ENCODE data around the gene SCAF11.

The SCAF11 gene

DNA sequence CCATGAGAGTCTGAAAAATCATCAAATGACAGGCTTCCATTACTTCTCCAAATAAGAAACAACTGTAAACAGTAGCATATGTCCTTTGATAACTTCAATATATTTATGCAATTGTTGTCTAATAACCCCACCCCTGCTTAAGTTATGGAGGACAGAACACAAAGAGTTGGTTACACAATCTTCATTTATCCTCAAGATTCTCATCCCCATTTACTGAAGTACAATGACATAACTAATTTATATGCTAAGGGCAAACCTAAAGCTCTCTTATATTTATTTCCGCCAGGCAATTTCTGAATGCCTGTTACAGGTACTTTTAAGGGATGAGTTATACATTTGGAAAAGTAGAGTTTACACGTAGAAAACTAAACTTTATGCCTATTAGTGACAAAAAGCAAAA, 12.3 kb downstream of the SCAF11 start:
- no peak for DNase-seq (ENCODE audit: low read depth in 2 of 2)

DNA sequence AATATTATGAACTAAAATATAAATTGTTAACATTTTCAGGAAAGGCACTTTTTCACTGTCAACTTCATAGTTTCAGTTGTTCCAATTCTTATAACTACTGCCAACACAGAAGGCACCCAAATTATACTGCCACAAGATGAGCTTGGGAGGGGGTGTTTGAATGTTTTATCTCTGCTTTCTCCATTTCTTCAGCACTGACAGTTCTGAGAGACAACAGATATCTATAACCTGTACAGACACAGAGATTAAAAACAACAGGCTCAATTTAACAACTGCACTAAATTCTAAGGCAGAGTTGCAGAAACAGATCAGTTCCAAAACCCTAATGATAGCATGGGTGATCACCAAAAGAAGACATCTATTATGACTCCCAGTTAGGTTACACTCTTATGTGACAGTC, 12.8 kb downstream of the SCAF11 start:
- no peak for DNase-seq (ENCODE audit: low read depth in 2 of 2)

DNA sequence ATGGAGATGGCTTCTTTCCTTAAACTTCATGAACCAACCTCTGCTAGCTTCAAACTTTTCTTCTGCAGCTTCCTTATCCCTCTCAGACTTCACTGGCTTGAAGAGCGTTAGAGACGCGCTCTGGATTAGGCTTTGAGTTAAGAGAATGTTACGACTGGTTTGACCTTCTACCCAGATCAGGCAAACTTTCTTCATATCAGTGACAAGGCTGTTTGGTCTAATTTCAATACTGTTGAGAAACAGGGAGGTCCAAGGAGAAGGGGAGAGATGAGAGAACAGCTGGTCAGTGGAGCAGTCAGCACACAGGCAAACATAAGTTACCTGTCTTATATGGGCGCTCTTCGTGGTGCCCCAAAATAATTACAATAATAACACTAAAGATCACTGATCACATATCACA, 14.9 kb downstream of the SCAF11 start:
- DNase-seq (ENCODE audit: low read depth in 2 of 2): no peak

DNA sequence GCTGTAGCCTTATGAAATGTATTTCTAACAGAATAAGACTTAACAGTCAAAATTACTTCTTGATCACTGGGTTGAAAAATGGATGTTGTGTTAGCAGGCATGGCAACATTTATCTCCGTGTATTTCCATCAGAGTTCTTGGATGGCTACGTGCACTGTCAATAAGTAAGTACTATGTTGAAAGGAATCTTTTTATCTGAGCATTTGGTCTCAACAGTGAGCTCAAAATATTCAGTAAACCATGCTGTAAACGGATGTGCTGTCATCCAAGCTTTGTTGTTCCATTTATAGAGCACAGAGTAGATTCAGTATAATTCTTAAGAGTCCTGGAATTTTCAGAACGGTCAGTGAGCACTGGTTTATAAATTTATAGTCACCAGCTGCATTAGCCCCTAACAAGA, 15.5 kb downstream of the SCAF11 start:
- no peak for DNase-seq (ENCODE audit: low read depth in 2 of 2)

DNA sequence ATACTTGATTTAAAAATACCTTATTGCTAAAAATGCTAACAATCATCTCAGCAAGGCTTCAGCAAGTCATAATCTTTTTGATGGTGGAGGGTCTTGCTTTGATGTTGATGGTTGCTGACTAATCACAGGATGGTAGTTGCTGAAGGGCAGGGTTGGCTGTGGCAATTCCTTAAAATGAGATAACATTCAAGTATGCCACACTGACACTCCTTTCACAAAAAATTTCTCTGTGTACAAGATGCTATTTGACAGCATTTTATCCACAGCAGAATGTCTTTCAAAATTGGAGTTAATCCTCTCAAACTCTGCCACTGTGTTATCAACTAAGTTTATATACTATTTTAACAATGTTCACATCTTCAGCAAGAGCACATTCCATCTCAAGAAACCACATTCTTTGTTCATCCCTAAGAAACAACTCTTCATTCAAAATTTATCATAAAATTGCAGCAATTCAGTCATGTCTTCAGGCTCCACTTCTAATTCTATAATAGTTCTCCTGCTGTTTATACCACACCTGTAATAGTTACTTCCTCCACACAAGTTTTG, 16.1 kb downstream of the SCAF11 start:
- no peak for DNase-seq (ENCODE audit: low read depth in 2 of 2)

DNA sequence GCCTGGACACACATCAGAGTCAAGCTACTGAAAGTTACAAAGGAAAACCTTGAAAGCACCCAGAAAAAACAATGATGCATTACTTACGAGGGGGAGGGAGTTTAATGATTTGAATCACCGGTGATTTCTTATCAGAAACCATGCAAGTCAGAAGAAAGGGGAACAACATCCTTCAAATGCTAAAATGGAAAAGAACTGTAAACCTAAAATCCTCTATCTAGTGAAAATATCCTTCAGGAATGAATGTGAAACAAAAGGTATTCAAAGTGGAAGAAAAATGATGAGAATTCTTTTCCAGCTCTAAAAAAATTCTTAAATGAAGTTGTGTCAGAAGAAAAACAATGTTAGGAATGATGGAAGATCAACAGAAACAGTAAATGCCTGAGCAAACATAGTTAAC, 16.8 kb downstream of the SCAF11 start:
- no peak for DNase-seq (ENCODE audit: low read depth in 2 of 2)

DNA sequence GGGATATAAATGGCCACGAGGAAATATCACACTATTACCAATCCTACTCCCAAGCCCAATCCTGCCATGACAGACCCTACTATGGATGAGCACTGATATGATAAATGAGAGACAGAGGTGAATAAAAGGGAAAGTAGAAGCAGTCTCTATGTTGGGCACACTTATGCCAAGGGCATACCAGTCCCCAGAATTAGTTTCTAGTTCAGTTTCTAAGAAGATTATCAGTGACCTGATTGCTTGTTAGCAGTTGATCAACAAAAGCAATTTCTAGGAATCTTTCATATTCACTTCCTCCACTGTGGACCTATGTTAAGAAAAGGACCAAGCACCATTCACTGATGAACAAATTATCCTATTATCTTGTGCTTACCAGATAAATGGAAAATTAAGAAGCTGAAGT, 20.0 kb downstream of the SCAF11 start:
- no peak for DNase-seq (ENCODE audit: low read depth in 2 of 2)

DNA sequence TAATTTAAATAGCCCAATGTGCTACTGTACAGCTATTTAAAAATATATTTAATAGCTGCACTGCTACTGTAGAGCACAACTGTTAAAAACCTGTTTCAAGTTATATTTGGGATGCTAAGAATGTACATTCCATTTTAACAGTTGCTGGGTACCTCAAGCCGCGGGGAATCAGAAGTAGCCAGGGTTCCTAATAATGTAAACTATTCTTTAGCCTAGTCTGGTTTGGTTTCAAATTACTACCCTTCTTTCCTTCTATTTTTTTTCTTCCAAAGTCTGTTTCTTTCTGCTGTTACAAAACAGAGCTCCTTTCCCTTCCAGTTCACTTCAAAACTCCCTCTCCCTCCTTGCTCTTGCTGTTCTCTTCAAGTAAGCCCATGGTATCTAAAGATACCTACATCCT, 21.3 kb downstream of the SCAF11 start:
- DNase-seq (ENCODE audit: low read depth in 2 of 2): no peak

DNA sequence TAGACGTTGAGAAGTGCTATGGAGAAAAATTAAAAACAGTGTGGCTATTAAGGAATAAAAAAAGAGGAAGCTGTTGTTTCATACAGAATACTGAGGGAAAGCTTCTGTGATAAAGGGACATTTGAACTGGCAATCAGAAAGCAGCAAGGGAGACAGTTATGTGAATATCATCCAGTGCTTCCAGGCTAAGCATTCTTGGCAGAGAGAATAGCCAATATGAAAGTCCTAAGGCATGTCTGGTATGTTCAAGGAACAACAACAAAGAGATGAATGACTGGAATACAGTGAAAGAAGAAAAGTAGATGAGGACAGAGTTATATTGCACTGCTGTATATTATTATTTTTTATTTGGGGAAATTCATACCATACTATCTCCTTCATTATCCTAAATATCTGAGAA, 23.9 kb downstream of the SCAF11 start:
- DNase-seq (ENCODE audit: low read depth in 2 of 2): no peak

DNA sequence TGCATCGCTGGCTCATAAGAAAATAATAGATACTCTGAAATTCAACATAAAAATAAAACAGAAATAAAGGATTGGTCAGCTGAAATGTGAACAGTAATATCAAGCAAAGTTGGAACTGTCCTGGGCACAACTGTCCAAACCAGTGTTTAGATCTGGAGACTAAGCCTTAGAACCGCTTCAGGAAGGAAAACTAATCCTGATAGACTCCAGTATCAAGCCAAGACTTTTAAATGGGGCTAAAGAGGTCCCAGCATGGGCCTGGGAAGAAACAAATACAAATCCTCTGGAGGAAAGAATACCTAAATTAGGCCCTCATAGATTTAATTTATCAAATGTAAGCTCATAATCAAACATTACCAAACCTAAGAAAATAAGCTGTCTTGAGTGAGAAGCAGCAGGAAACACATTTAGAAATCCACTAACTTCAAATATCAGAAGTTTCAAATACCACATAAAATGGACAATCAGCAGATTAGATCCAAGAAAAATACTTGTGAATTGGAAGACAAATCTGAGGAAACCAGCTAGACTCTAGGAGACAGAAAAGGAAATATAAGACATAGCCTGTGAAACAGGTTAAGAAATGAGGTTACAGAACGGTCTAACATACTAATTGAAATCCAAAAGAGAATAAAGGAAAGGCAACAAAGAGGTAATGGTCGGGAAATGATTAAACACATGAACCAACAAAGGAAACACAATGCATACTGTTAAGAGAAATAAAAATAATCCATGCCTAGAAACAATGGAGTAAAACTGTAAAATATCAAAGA, 27.6 kb downstream of the SCAF11 start:
- DNase-seq (ENCODE audit: low read depth in 2 of 2): no peak

DNA sequence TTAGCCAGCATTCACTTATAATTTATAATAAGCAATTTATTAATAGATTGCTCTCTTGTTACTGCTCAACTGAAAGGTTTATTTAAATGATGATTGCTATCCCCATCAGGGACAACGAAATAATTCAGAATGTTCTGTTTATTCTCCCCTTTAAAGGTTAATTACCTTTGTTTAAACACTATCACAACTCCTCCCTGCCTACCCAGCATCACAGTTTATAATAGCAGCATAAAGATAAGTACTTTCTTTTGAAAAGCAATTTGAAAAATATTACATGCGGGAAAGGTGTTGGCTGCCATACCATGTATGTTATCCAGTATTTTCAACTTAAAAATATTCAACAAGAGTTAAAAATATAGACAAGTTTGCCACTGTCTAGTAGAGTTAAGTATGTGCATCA, 30.6 kb downstream of the SCAF11 start:
- no peak for DNase-seq (ENCODE audit: low read depth in 2 of 2)

DNA sequence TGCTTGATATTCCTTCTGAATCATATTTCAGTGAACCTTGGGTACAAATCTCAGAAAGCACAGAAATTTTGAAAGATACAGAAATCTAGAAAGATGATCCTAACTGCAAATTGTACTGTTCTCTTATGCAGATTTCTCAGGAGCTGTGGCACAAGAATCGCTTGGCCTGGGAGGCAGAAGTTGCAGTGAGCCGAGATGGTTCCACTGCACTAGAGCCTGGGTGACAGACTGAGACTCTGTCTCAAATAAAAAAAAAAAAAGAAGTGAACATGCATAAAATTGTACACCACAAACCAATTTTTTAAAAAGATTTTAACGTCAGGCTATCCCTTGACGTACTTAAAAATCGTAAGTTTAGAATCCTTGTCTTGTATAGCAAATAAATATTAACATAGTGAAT, 31.3 kb downstream of the SCAF11 start:
- no peak for DNase-seq (ENCODE audit: low read depth in 2 of 2)

DNA sequence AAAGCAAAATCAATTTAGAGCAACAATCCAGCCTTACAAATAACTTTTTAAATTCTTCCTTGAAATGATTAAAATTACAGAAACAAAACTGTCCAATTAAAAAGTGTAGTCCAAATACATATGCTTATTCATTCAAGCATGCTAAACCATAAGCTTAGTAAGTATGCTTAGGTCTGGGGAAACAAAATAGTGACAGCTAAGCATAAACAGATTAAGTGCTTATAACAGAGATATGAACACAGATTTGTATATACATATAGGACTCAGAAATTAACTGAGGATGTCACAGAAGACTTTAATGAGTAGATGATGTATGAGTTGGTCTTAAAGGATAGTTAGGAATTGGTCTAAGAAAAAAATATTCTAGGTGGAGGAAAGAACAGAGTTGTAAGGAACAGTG, 41.8 kb downstream of the SCAF11 start:
- no peak for DNase-seq (ENCODE audit: low read depth in 2 of 2)

DNA sequence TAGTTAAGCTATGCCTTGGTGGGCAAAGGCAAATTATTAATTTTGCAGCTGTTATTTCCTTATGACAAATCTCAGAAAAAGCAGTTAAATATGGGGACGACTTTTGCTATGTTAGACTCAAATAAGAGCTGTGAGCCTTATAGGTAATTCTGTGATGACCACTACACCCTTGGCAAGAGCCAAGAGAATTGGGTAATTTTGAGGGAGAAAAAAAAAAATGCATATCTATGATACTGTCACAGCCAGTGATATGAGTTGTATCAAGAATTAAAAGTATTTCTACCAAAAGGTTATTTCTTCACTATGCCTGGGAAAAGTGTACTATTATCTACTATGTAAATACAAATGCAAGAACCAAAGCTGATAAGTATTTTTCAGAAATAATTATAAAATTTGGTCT, 43.9 kb downstream of the SCAF11 start:
- no peak for DNase-seq (ENCODE audit: low read depth in 2 of 2)

DNA sequence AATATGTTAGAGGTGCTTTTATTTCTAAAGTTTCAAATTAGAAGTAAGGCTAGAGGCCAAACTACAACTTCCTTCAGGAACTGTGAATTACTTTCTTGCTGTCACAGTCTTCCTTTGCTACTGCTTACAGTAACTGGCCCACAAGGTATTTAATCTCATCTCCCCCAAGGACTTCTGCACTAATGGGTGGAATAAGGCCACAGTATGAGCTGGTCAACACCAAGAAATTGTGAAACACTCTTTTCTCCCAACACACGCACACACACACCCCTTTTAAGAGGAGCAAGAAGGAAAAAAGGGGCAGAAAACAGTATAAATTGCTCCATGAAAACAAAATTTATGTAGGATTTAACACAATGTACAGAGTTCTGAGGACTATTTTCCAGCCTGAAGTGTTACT, 45.6 kb downstream of the SCAF11 start:
- DNase-seq (ENCODE audit: low read depth in 2 of 2): no peak

DNA sequence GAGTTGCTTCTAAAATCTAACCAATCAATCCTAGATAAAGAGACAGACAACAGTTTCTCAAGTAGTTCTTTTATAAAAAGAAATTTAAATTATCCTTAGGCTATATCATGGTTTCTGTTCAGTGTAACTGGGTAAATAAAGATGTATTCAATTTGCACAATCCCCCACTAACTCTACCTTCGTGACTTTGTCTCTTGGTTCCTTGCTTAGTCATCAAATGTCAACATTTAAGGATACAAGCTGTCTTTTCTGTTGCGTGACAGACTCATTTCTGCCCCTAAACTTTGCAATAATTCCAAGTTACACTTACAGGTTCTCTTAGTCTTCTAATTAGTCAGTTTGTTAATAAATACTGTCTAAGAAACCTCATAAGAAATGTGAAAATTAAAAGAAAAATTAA, 50.6 kb downstream of the SCAF11 start:
- no peak for DNase-seq (ENCODE audit: low read depth in 2 of 2)

DNA sequence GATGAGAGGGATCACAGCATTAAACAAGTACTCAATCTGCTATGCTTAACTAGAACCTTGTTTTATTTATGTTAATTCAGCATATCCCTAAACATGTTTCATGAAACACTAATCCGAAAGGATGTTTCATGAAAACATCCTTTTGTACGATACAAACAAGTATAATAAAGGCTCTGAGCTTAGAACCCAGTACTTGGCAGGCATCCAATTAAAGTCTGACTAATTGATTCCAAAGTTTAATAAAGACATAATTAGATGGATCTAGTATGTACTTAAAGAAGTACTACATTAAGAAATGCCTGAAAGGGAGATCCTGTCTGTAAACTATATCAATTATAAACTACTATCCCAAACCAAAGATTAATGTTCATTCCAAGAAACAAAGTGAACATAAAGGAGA, 51.8 kb downstream of the SCAF11 start:
- DNase-seq (ENCODE audit: low read depth in 2 of 2): no peak

DNA sequence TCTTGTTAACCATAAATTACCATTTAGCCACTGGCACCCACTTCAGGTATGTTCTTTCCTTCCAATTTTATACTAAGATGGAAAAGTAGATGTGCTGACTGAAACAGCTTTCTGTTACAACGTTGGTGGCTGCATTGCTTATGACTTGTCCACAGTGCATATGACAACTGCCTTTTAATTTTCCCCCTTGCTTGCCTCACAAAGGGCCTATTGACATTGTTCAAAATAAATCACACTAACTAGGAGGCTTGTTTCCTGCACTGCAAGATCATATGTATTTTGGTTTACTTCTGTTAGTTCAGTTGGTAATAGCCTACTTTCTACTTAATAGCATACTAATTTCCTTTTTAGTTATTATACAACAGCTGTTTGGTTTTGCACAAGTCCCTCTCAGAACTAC, 55.4 kb downstream of the SCAF11 start:
- no peak for DNase-seq (ENCODE audit: low read depth in 2 of 2)

DNA sequence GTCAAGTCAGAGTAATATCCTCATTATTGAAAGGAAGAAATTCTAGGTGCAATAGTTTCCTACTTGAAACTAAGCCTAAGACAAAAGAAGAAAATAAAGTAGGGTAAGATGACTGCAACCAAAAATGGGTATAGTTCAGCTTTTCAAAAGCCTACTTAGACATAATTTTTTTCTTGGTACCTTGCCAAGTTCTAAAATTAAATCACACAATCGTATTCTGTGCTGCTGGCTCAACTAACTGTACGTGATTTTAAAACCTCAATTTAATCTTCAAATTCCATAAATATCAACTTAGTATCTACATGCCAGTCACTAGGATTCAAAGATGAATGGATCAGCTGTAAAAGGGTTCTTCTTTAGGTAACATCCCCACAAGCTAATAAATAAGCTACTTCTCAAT, 56.9 kb downstream of the SCAF11 start:
- DNase-seq (ENCODE audit: low read depth in 2 of 2): no peak

DNA sequence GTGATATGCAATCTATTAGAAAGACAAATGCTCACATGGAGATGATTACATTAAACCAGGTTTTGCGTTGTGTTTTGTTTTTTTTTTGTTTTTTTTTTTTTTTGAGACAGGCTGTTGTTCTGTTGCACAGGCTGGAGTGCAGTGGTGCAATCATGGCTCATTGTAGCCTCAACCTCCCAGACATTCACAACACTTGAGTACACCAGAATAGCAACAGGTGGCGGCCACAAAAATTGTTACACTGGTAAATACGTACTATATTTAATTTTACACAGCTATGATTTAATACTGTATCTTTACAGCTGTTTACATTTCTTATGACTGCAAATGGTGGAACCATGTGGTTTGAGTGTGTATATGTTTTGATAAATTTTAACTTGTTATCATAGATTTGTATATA, 60.0 kb downstream of the SCAF11 start:
- no peak for DNase-seq (ENCODE audit: low read depth in 2 of 2)

DNA sequence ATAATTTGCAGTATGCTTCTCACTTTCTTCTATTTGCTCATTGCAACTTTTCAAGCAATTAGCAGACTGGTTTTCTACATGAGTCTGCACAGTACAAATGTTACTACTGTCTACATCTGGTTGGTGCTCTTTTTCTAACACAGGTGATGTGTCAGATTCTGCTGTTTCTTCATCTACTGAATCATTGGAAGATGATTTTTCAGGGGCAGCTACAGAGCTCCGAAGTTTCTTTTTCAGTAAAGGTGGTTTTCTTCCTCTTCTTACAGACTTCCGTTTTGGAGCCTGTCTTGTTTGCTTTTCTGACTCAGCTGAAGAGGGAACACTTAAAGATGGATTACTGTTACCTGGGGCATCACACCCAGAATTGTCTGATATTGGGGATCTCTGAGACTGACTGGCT, 62.1 kb downstream of the SCAF11 start:
- DNase-seq (ENCODE audit: low read depth in 2 of 2): no peak

DNA sequence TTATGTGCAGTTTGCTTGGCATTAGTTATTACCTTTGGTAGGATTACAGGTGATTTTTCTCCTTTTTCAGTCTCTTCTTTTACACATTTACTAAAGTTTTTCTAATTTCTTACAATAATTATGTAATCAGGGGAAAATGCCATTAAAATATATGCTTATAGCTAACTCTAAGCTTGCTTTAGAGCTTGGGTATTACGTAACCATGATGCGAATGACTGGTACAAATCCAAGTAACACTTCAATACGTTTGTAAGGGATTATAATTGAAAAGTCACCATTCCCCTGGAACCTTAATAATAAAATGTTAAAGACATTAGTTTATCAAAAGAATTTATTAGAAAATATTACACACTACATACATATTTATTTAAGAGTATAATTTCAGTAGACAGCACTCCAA, 71.6 kb downstream of the SCAF11 start:
- no peak for DNase-seq (ENCODE audit: low read depth in 2 of 2)

DNA sequence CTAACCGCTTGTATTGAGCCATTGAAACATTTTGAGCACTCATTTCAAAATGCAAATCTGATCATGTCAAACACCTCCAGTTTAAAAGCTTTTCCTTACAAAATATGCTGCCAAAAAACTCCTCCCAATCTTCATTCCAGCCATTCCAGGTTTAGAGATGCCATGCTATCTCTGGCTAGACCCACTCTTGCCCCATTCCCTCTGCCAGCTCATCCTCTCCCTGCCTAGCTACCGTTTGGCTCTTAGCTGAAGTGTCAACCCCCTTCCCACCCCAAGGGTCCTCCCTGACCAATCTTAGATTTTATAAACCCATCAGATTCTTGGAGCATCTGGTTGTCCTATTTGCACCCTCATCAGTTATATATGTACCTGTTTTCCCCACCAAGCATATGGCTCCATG, 75.0 kb downstream of the SCAF11 start:
- no peak for DNase-seq (ENCODE audit: low read depth in 2 of 2)

DNA sequence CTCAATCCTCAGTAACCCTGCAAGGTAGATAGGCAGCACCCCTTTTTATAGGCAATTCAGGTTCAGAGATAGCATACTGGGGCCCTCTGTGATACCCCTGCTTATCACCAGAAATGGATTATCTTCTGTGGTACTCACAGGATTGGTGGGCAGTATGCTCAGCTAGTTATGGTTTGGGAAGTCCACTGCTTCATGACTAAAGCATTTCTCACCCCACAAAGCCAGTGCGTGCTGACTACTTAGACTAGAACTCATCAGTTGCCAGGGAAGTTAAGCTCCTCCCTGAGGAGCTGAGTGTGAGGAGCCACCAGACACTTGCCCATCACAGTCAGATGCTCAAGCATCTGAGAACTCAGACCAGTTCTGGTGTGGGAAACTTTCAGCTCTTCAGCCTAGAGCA, 76.3 kb downstream of the SCAF11 start:
- no peak for DNase-seq (ENCODE audit: low read depth in 2 of 2)
